ENCODE results near the gene CDH23. TPM values are rescaled to one million over a fixed set of nuclear protein-coding genes. Genes with fewer than 3 reads are reported as not detected.
A peak's percentile ranks its signal among the peaks of the same experiment; 100 is the strongest.

The CDH23 gene
- total RNA-seq, 1 donor from 2014 or later = 9.4 TPM

GRCh38 chr10:71368643-71369042, 28.1 kb upstream of the CDH23 start:
- no peaks in the 10 kb centered on the region for H3K36me3 Mint-ChIP-seq
- TF ChIP-seq CTCF (conservative IDR thresholded peaks at IDR 0.05) = peak; percentile 34

GRCh38 chr10:71369602-71370001, 27.1 kb upstream of the CDH23 start:
- no peak overlapping the region for H3K27ac Mint-ChIP-seq
- H3K27me3 Mint-ChIP-seq = peaks cover 11% of the 10 kb centered on the region
- no peak overlapping the region for H3K4me3 Mint-ChIP-seq
- no peaks in the 10 kb centered on the region for H3K36me3 Mint-ChIP-seq
- no peaks in the 10 kb centered on the region for H3K4me1 Mint-ChIP-seq (ENCODE audit: unreplicated experiment)
- TF ChIP-seq CTCF (conservative IDR thresholded peaks at IDR 0.05) = no peak
- H3K9me3 Mint-ChIP-seq = no peaks in the 10 kb centered on the region
- no peak for DNase-seq (ENCODE audit: extremely low spot score, unreplicated experiment)

More at GRCh38 chr10:71368643-71369042, 28.1 kb upstream of the CDH23 start:
- Mint-ChIP-seq H3K27me3 (peaks cover 11% of the 10 kb centered on the region), H3K9me3 (no peaks in the 10 kb centered on the region), H3K27ac (no peak overlapping the region), H3K4me1 (ENCODE audit: unreplicated experiment) (no peaks in the 10 kb centered on the region), H3K4me3 (no peak overlapping the region)
- DNase-seq (ENCODE audit: extremely low spot score, unreplicated experiment) = no peak

GRCh38 chr10:71370031-71370430, 26.7 kb upstream of the CDH23 start:
- Mint-ChIP-seq H3K36me3 (no peaks in the 10 kb centered on the region), H3K4me1 (ENCODE audit: unreplicated experiment) (no peaks in the 10 kb centered on the region), H3K27ac (no peak overlapping the region), H3K4me3 (no peak overlapping the region), H3K27me3 (peaks cover 15% of the 10 kb centered on the region), H3K9me3 (no peaks in the 10 kb centered on the region)
- no peak for DNase-seq (ENCODE audit: extremely low spot score, unreplicated experiment)
- no peak for TF ChIP-seq CTCF (conservative IDR thresholded peaks at IDR 0.05)

GRCh38 chr10:71371750-71372166, 25.0 kb upstream of the CDH23 start:
- H3K4me1 Mint-ChIP-seq (ENCODE audit: unreplicated experiment) = peaks cover 4% of the 10 kb centered on the region
- H3K27ac Mint-ChIP-seq = no peak overlapping the region
- H3K9me3 Mint-ChIP-seq = no peaks in the 10 kb centered on the region
- H3K4me3 Mint-ChIP-seq = no peak overlapping the region
- no peak for DNase-seq (ENCODE audit: extremely low spot score, unreplicated experiment)
- peaks cover 15% of the 10 kb centered on the region for H3K27me3 Mint-ChIP-seq
- TF ChIP-seq CTCF (conservative IDR thresholded peaks at IDR 0.05) = no peak
- H3K36me3 Mint-ChIP-seq = no peaks in the 10 kb centered on the region

GRCh38 chr10:71372882-71373495, 23.7 kb upstream of the CDH23 start:
- Mint-ChIP-seq H3K9me3 (peaks cover 5% of the 10 kb centered on the region), H3K36me3 (no peaks in the 10 kb centered on the region), H3K27me3 (peaks cover 15% of the 10 kb centered on the region), H3K27ac (no peak overlapping the region), H3K4me3 (no peak overlapping the region), H3K4me1 (ENCODE audit: unreplicated experiment) (peaks cover 9% of the 10 kb centered on the region)
- DNase-seq (ENCODE audit: extremely low spot score, unreplicated experiment) = no peak
- no peak for TF ChIP-seq CTCF (conservative IDR thresholded peaks at IDR 0.05)
